ENCODE data around the gene STYK1.
"Not testable (repeated sequence)": the region's sequence is repeated elsewhere in the genome, so short reads cannot be mapped to it uniquely, and the experiment has no call there.

STYK1 gene

GRCh38 chr12:10688042-10688441, 14.2 kb upstream of the STYK1 start:
- DNase-seq = no peak

- no peak for DNase-seq
These were observed 1.5 kb downstream of the STYK1 start for GRCh38 chr12:10672231-10672868.

- DNase-seq = no peak
These were observed 4.3 kb downstream of the STYK1 start for GRCh38 chr12:10669533-10669932.

- no peak for DNase-seq
These were observed 5.3 kb downstream of the STYK1 start for GRCh38 chr12:10668526-10668925.

GRCh38 chr12:10667581-10667980, 6.3 kb downstream of the STYK1 start:
- DNase-seq = no peak

- no peak for DNase-seq
These were observed 9.4 kb downstream of the STYK1 start for GRCh38 chr12:10664499-10664898.

- no peak for DNase-seq
These were observed 10.0 kb downstream of the STYK1 start for GRCh38 chr12:10663869-10664268.

GRCh38 chr12:10661338-10661737, 12.5 kb downstream of the STYK1 start:
- no peak for DNase-seq

GRCh38 chr12:10654003-10654402, 19.8 kb downstream of the STYK1 start:
- no peak for DNase-seq

GRCh38 chr12:10652192-10652591, 21.7 kb downstream of the STYK1 start:
- DNase-seq = no peak

- not testable (repeated sequence) for DNase-seq
These were observed 27.3 kb downstream of the STYK1 start for GRCh38 chr12:10646576-10646975.

- no peak for DNase-seq
These were observed 27.9 kb downstream of the STYK1 start for GRCh38 chr12:10645910-10646309.

- DNase-seq = no peak
These were observed 31.9 kb downstream of the STYK1 start for GRCh38 chr12:10641735-10642500.

GRCh38 chr12:10638728-10639127, 35.1 kb downstream of the STYK1 start:
- no peak for DNase-seq

GRCh38 chr12:10636611-10637010, 37.2 kb downstream of the STYK1 start:
- no peak for DNase-seq

GRCh38 chr12:10636124-10636523, 37.7 kb downstream of the STYK1 start:
- no peak for DNase-seq

GRCh38 chr12:10635306-10635705, 38.5 kb downstream of the STYK1 start:
- DNase-seq = no peak

- no peak for DNase-seq
These were observed 39.4 kb downstream of the STYK1 start for GRCh38 chr12:10634427-10634826.

- DNase-seq = no peak
These were observed 40.3 kb downstream of the STYK1 start for GRCh38 chr12:10633541-10633940.

- no peak for DNase-seq
These were observed 41.6 kb downstream of the STYK1 start for GRCh38 chr12:10632226-10632625.

- no peak for DNase-seq
These were observed 49.2 kb downstream of the STYK1 start for GRCh38 chr12:10624605-10625004.

GRCh38 chr12:10623131-10623530, 50.7 kb downstream of the STYK1 start:
- DNase-seq = no peak

- DNase-seq = no peak
These were observed 52.6 kb downstream of the STYK1 start for GRCh38 chr12:10621278-10621677.

GRCh38 chr12:10620078-10620779, 53.6 kb downstream of the STYK1 start:
- DNase-seq = no peak

All from activated effector memory CD4-positive, alpha-beta T cell treated with Interleukin-2 at 50 U/mL for 16 hours (primary cell).